ENCODE data around the gene CCDC183.

DNA sequence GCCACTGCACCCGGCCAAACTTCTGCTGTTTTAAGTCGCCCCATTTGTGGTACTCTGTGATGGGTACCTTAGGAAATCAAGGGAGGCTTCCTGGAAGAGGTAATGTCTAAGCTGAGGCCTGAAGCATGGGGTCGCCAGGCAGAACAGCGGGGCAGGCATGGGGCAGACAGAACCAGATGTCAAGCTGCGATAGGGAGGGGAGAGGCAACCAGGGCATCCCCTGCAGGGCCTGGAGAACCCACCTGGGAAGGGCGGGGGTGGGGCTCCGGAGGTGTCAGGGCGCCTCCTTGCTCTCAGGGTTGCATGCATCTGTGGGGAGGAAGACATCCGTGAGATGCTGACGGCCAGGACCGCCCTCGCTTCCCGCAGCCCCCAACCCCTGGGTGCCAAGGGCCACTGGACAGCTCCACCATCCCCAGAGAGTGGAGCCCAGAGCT, 34.6 kb upstream of the CCDC183 start:
- TF ChIP-seq, protein P1, sequence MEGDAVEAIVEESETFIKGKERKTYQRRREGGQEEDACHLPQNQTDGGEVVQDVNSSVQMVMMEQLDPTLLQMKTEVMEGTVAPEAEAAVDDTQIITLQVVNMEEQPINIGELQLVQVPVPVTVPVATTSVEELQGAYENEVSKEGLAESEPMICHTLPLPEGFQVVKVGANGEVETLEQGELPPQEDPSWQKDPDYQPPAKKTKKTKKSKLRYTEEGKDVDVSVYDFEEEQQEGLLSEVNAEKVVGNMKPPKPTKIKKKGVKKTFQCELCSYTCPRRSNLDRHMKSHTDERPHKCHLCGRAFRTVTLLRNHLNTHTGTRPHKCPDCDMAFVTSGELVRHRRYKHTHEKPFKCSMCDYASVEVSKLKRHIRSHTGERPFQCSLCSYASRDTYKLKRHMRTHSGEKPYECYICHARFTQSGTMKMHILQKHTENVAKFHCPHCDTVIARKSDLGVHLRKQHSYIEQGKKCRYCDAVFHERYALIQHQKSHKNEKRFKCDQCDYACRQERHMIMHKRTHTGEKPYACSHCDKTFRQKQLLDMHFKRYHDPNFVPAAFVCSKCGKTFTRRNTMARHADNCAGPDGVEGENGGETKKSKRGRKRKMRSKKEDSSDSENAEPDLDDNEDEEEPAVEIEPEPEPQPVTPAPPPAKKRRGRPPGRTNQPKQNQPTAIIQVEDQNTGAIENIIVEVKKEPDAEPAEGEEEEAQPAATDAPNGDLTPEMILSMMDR (IDR thresholded peaks at IDR 0.05), result no peak
- TF ChIP-seq POLR2A (IDR thresholded peaks at IDR 0.05), result no peak
